Fibroblast of skin of scalp (primary cell): ENCODE results near the gene ERC1.

Experiments
- DNase-seq: peaks from one replicate; pipeline ENCODE4 v3.0.0-alpha.2; 2013

Gene ERC1

DNA sequence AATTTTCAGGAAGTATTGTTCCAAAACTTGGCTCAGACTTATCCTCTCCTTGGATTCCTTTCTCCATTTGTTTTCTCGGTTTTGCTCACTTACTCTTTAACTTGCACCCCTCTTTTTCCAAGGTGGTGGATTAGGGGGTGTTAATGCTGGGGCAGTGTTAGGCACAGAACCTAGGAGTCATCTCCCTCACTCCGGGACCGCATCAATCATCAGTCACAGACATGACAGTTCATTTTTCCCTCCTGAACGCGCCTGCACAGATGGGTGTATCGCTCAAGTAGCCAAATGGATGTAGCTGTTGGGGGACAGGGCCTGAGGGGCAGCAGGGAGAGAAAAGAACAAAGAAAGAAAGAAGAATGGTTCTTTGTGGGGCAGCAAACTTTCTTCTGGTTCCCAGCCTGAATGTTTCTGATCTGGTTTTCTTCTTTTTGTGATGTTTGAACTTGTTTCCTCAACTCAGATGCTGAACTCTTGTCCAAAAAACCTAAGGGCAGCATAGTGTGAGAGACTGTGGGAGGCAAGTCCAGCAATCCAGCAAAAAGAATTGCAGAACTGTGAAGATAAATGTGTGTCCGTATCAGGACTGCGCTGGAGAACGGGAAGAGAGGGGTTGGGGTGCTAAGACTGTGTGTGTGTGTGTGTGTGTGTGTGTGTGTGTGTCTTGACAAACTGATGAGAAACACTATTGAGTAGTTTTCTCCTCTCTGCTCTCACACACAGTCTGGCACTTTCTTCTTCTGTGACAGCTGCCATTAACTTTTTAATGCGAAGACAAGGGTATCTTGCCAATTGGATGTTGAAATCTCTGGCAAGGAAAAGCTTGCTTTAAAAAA lies 472.3 kb downstream of the ERC1 start:
- DNase-seq, result no peak

- DNase-seq, result peak; percentile 37
Observed at GRCh38 chr12:1464925-1465324, 473.9 kb downstream of the ERC1 start.

- DNase-seq, result no peak
Observed at GRCh38 chr12:1465990-1466389, 475.0 kb downstream of the ERC1 start.

GRCh38 chr12:1466481-1467154 lies 475.6 kb downstream of the ERC1 start:
- DNase-seq, result no peak

DNA sequence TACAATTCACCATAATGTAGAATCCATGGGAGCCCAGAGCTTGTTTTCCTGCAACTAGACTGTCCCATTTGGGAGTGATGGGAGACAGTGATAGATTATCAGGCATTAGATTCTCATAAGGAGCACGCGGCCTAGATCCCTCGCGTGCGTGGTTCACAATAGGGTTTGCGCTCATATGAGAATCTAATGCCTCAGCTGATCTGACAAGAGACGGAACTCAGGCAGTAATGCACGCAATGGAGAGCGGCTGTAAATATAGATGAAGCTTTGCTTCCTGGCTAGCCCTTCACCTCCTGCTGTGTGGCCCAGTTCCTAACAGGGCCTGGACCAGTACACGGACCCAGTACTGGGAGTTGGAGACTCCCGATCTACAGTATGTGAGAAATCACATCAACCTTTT lies 476.7 kb downstream of the ERC1 start:
- DNase-seq, result no peak

DNA sequence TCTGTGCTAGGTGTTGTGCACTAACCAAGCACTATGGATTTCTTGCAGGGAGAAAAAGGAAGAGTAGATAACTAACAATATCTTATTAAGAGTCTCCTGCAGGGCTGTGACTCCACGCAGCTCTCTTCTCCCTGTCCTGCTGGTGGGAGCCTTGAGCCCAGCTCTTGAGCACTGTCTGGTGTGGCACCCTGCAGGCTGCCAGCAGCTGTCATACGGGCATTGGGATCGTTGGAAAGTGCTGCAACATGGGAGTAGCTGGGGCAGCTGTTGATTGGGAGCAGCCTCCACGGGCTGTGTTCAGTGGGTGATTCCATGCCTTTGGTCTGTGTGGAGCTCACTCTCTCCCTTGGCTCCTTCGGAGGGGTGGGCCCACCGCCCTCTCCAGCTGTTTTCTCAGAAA lies 478.0 kb downstream of the ERC1 start:
- no peak for DNase-seq

DNA sequence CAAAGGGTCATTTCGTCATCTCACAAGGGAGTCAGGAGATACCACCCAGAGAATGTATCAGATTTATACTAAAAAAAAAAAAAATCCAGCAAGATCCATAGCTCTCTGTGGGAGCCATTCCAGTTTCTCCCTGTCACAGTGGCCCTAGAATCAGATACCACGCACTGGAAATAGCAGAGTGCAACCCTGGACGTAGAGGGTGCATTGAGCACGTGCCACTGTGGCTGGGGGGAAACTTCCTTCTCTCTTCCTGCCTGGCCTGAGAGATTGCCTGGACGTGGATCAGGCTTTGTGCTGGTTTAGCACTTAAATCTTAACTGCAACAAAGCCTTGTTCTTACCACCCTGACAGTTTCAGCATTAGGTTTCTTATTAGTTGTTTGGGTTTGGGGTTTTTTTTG lies 479.0 kb downstream of the ERC1 start:
- no peak for DNase-seq

DNA sequence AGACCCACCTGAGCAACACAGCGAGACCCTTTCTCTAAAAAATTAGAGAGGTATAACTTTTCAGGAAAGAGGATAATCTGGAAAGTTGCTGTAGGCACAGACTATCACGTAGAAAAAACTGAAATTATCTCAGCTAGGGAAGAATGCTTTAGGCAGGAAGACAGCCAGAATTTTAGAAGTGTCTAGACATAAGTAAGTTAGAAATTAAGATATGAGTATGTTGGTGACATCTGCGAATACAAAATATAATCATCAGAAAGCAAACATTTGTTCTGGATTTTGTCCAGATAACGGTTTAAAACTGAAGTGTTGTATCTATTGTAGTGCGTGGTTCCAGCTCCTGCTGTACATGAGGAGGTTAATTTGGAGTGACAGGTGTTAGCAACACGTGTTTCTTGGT lies 480.2 kb downstream of the ERC1 start:
- DNase-seq, result peak; percentile 63

GRCh38 chr12:1473418-1473817 lies 482.4 kb downstream of the ERC1 start:
- peak; percentile 28 for DNase-seq

- DNase-seq, result peak; percentile 98
Observed at GRCh38 chr12:1474041-1474573, 483.1 kb downstream of the ERC1 start.

DNA sequence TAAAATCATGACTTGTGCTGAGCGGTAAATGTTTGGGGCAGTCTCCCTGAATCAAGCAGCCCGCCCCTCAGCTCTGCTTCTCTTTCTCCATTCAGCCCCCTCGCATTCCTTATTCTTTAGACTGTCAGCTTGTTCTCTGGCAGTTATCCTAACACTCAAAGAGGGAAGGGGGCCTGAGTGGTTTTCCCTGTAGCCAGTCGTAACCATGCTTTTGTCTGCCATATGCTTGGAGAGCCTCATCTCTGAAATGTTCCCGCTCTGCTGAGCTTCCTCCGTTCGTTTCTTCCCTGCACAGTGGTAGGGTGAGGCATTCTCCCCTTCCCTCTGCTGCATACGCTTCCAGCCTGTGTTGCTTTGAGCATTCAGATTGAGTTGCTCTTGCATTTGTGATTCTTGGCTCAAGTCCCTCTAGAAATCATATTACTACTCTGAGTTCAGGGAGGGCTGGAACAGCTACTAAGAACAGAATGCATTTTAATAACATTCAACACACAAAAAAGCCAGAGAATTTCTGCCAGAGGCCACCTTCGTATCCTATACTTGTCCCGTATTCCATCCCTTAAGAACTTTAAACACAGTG lies 483.6 kb downstream of the ERC1 start:
- peak; percentile 97 for DNase-seq

DNA sequence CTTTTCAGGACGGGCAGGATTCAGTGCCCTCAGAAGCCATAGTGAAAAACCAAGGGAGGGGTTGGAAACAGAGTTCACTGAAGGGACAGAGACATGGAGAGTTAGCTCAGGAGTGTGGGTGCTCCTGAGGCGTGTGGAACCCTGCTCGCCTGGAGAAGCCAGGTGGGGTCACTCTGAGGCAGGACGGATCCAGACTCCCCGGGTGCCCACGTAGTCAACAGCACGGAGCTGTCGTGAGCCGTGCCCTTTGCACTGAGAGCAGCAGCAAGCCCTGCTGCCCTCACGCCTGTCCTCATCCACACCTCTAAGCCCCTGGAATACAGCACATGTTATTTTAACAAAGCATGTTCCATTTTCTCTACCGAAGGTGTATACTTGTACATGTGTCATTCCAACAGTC lies 488.6 kb downstream of the ERC1 start:
- no peak for DNase-seq

DNA sequence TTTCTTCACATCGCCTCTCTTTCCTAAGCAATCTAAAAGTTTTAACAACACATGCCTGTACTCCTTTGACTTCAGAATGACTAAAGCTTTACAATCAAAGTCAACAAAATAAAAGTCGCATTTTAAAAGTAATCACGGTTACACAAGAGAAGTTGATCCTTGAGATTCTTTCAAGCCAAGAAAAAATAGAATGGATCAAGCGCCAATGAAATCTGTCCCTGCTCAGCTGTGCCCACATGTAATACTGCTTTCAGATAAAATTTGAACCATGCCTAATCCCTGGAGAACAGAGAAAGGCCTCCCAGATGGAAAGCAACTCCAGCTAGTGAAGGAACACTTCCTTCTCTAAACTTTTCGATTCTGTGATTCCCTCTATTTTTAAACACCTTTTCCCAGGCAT lies 490.3 kb downstream of the ERC1 start:
- DNase-seq, result no peak

DNA sequence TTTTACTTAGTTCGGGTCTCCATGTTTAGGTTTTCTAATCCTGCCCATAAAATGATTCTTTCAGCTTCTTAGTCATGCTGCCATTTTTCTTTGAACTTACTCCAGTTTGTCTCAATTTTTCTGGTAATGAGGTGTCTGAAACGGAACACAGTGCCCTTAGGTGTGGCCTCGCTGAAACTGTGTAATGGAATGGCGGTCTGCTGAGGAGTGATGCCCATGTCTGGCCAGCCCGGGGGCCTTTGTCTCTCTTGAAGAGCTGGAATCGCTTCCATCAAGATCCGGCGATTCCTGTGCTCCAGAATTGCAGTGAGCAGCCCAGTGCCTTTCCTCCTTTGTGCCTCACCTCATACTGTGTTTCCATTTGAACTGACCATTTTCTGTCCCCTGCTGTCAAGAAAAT lies 490.9 kb downstream of the ERC1 start:
- DNase-seq, result no peak

- peak; percentile 82 for DNase-seq
Observed at GRCh38 chr12:1488908-1489381, 497.9 kb downstream of the ERC1 start.

DNA sequence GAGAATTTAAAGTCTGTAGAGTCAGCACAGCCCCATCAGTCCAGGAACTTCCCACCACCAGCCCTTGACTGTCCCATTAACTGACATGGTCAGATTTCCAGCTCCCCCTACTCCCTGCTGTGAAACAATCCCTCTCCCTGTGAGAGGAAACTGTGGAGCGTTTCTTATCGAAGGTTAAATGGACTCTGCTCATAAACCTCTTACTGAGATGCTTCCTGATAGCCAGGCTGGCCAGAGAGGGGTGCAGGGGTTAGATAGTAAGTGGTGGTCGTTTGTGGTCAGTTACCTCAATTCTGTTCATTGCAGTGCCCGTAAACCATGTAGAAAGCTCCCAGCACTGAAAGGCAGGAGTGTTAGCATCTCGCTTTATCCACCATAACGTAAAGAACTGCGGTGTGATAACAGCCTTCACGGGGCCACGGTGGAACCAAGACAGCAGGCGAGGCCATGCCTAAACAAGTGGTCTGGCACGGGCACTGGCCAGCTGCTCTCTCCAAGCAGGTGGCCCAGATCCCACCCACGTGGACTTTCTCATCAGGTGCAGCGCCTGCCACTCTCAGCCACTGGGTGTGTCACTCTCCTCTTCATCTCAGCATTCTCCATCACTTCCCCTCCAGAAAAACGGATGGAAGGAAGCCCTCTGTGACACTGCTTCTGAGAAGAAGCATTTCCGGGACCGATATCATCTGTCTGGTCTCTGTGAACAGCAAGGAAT lies 501.1 kb downstream of the ERC1 start:
- no peak for DNase-seq

GRCh38 chr12:1493781-1494565 lies 502.9 kb downstream of the ERC1 start:
- DNase-seq, result no peak

DNA sequence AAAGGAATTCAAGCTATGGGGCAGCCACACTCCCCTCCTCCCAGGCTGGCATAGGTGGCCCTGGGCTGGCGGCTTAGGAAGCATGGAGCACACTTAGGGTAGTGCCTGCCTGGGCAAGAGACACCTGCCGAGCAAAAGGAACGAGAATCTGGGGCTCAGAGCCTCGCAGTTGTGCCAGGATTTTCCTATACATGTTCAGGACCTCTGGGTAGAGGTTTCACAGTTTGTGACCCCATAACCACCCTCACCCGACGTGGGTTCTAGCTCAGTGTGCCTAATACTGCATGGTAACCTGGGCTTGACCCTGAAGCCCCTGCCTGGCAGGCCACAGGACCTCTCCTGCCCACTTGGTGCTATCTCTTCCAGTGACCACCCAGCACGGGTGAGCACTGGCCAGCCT lies 503.8 kb downstream of the ERC1 start:
- no peak for DNase-seq

DNA sequence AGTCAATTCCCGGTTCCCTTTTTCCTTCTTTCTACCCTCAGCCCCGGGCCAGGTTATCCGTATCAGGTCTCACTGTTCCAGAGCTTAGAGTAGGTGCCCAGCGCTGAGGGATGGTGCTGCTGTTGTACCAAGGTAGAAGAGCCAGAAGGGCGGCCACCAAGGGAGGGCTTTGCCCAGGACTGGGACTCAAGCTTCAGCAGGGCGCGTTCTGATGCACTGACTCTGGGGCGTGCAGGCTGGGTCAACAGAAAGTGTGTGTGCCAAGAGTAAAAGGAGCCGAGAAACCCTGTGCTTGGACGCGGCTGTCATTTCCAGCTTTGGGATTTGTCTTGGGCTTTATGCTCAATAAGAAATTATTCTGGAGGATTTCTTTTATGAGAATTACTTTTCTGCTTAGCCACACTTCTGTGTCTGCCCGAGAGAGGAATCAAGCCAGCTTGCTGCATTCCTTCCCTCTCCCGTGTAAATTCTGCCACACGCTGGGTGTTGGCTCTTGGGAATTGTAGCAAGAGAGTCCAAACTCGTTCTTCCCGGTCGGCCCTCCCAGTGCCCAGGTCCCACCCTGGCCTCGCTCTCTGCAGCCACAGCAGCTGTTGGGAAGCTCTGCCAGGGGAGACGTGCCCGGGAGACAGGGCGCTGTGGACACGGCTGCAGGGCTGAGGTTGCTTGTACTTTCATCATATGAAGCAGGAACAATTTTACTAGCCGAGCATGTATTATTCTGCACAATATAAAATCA lies 505.3 kb downstream of the ERC1 start:
- peak; percentile 61 for DNase-seq

- DNase-seq, result no peak
Observed at GRCh38 chr12:1497161-1497560, 506.1 kb downstream of the ERC1 start.

- no peak for DNase-seq
Observed at GRCh38 chr12:1498199-1498740, 507.2 kb downstream of the ERC1 start.
